Measurements from ENCODE around the gene FREM3. TPM values are rescaled to one million over a fixed set of nuclear protein-coding genes. Genes with fewer than 3 reads are reported as not detected.

Gene FREM3
- total and polyA plus RNA-seq, 2 donors (not counting 1 experiment from before 2014, with no cell fraction given), result not detected

Other genes starting within 250 kb of the FREM3 start
- 49.6 and 53.3 TPM in 2 replicates for gene SMARCA5, start 187.0 kb downstream of the FREM3 start, total RNA-seq
- 21.8 and 22.9 TPM in 2 replicates for gene SMARCA5, start 187.0 kb downstream of the FREM3 start, polyA plus RNA-seq
- 1.2 and 1.3 TPM in 2 replicates for gene GYPE, start 204.9 kb upstream of the FREM3 start, total RNA-seq
- 1.3 and 2.0 TPM in 2 replicates for gene GYPE, start 204.9 kb upstream of the FREM3 start, polyA plus RNA-seq